ENCODE results near the gene MBD5. TPM values are rescaled to one million over a fixed set of nuclear protein-coding genes. Genes with fewer than 3 reads are reported as not detected.

The MBD5 gene
- total RNA-seq, 1 donor from 2014 or later = 100 TPM

DNA sequence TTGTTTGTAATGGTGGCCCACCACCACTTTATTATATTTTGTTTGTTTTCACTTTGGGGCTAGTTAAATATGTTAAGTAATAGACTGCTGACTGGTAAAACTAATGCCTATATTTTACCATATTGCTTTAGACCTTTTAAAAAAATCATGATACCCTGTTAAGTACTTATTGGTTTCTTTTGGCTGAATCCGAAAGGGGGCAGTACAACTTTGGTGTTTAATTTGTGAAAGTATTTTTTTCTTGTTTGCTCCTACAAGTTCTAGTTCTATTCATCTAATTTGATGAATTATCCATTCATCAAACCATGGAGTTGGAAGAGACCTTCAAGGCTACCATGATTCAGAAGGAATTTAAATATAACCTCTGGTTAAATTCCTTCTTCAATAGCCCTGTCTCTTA is 147.0 kb downstream of the MBD5 start:
- Mint-ChIP-seq H3K27me3 (ENCODE audit: low read depth) (no peaks in the 10 kb centered on the region), H3K27ac (peak overlapping the region; percentile 30), H3K9me3 (peaks cover 10% of the 10 kb centered on the region), H3K36me3 (peaks cover 17% of the 10 kb centered on the region), H3K4me1 (peaks cover 25% of the 10 kb centered on the region), H3K4me3 (no peak overlapping the region)
- TF ChIP-seq, protein P1, sequence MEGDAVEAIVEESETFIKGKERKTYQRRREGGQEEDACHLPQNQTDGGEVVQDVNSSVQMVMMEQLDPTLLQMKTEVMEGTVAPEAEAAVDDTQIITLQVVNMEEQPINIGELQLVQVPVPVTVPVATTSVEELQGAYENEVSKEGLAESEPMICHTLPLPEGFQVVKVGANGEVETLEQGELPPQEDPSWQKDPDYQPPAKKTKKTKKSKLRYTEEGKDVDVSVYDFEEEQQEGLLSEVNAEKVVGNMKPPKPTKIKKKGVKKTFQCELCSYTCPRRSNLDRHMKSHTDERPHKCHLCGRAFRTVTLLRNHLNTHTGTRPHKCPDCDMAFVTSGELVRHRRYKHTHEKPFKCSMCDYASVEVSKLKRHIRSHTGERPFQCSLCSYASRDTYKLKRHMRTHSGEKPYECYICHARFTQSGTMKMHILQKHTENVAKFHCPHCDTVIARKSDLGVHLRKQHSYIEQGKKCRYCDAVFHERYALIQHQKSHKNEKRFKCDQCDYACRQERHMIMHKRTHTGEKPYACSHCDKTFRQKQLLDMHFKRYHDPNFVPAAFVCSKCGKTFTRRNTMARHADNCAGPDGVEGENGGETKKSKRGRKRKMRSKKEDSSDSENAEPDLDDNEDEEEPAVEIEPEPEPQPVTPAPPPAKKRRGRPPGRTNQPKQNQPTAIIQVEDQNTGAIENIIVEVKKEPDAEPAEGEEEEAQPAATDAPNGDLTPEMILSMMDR (IDR thresholded peaks at IDR 0.05; ENCODE audit: unreplicated experiment) = no peak
- DNase-seq (ENCODE audit: low spot score in 2 of 2, unreplicated experiment in 2 of 2) = no peak

DNA sequence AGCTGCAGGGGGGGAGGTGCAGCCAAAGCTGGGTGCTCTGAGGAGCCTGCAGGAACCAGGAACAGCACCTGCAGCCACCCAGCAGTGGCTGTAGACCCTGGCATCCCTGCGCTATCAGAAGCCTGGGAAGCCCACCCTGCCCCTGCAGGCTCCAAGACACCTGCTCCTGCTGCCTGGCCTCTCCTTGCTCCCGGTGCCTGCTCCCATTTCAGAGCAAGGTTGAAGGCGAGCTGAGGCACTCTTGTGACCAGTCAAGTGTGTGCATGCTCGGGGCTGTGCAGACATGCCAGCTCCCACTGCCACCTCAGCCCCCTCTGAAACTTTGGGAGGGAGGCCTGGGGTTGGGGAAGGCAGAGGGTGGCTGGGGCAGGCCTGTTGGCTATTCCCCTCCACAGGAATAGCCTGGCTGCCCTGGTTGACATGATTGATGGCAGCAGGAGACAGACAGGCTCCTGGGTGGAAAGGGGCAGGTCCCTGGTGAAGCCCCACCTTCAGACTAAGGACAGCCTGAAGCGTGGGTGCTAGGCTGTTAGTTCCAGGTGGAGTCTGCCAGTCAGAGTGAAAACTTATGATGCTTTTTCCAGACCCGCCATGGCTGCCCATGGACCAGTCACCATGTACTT is 151.4 kb downstream of the MBD5 start:
- peaks cover 18% of the 10 kb centered on the region for H3K36me3 Mint-ChIP-seq
- H3K27ac Mint-ChIP-seq = no peak overlapping the region
- H3K4me3 Mint-ChIP-seq = no peak overlapping the region
- TF ChIP-seq, protein P1 (IDR thresholded peaks at IDR 0.05; ENCODE audit: unreplicated experiment) = no peak
- H3K27me3 Mint-ChIP-seq (ENCODE audit: low read depth) = no peaks in the 10 kb centered on the region
- peaks cover 13% of the 10 kb centered on the region for H3K9me3 Mint-ChIP-seq
- no peak for DNase-seq (ENCODE audit: low spot score in 2 of 2, unreplicated experiment in 2 of 2)
- H3K4me1 Mint-ChIP-seq = peaks cover 12% of the 10 kb centered on the region

DNA sequence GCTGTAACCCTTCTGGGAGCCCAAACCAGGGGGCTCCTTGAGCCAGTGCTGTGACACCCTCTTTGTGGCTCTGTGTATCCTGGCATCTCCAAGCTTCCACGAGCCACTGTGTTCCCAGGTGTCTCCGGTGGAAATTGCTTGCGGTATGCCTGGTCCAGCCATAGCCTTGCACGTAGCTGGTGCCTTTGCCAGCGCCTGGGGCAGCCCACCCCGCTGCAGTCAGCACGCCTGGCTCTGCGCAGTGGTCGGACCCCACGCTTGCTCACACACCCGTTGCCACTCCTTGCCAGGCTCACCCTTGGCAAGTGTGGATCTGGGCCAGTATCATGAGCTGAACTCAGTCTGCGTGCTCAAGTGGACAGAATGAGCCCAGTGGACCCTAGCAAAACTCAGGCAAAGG is 152.3 kb downstream of the MBD5 start:
- TF ChIP-seq, protein P1 (IDR thresholded peaks at IDR 0.05; ENCODE audit: unreplicated experiment) = no peak
- no peak overlapping the region for H3K4me3 Mint-ChIP-seq
- peaks cover 18% of the 10 kb centered on the region for H3K36me3 Mint-ChIP-seq

DNA sequence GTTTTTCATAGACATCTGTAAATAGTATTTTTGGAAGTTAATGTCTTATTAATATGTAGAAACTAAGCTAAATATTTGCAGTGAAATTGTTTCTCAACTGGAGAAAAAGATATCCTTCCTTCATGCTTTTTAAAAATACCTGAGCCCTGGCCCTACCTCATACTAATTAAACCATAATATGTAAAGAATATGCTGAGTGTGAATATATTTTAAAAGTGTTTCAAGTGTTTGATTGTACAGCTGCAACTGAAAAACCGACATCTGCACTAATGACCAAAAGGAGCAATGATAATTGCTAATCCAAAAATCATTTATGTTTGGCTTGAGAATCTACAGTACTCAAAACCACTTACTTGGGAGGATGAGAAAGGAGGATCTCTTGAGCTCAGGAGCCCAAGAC is 156.7 kb downstream of the MBD5 start:
- H3K27me3 Mint-ChIP-seq (ENCODE audit: low read depth) = no peaks in the 10 kb centered on the region
- H3K4me3 Mint-ChIP-seq = no peak overlapping the region
- H3K4me1 Mint-ChIP-seq = peaks cover 5% of the 10 kb centered on the region
- H3K9me3 Mint-ChIP-seq = peaks cover 7% of the 10 kb centered on the region
- TF ChIP-seq, protein P1 (IDR thresholded peaks at IDR 0.05; ENCODE audit: unreplicated experiment) = no peak
- peaks cover 25% of the 10 kb centered on the region for H3K36me3 Mint-ChIP-seq
- no peak overlapping the region for H3K27ac Mint-ChIP-seq
- no peak for DNase-seq (ENCODE audit: low spot score in 2 of 2, unreplicated experiment in 2 of 2)

More for the DNA sequence above, 152.3 kb downstream of the MBD5 start:
- no peak overlapping the region for H3K27ac Mint-ChIP-seq
- no peak for DNase-seq (ENCODE audit: low spot score in 2 of 2, unreplicated experiment in 2 of 2)
- peaks cover 13% of the 10 kb centered on the region for H3K9me3 Mint-ChIP-seq
- H3K4me1 Mint-ChIP-seq = peaks cover 5% of the 10 kb centered on the region
- H3K27me3 Mint-ChIP-seq (ENCODE audit: low read depth) = no peaks in the 10 kb centered on the region

DNA sequence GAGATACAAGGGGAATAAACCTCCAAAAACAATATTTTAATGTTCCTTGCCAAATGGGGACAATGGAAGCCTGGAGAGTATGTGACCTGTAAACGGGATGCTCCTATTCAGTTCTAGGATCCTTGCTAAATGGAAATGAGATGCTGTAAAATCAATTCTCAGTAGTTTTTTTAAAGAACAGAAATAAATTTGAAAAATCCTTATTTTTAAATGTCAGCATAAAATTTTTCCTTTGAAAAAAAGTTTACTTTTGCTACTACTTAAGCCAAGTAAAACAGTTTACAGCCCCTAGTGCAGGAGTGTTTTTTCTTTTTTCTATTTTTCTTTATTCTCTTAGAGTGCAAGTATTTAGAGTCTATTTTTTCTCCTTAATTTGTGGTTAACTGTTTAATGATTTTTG is 158.8 kb downstream of the MBD5 start:
- peaks cover 8% of the 10 kb centered on the region for H3K9me3 Mint-ChIP-seq
- H3K4me3 Mint-ChIP-seq = no peak overlapping the region
- no peak for DNase-seq (ENCODE audit: low spot score in 2 of 2, unreplicated experiment in 2 of 2)
- H3K4me1 Mint-ChIP-seq = peaks cover 5% of the 10 kb centered on the region
- TF ChIP-seq, protein P1 (IDR thresholded peaks at IDR 0.05; ENCODE audit: unreplicated experiment) = no peak
- H3K27me3 Mint-ChIP-seq (ENCODE audit: low read depth) = no peaks in the 10 kb centered on the region
- peaks cover 36% of the 10 kb centered on the region for H3K36me3 Mint-ChIP-seq
- no peak overlapping the region for H3K27ac Mint-ChIP-seq
